HepG2 (cell line): ENCODE results near the gene CPM. TPM values are rescaled to one million over a fixed set of nuclear protein-coding genes. Genes with fewer than 3 reads are reported as not detected.

Experiments
- DDIT3 ChIP-seq: sonication (generic); formaldehyde crosslinking; IDR thresholded peaks from 2 replicates; pipeline ENCODE4 v1.4.0; 2020; ENCODE audit warnings: mild to moderate bottlenecking, missing genetic modification reagents
- FOXA1 ChIP-seq, 2 experiments: fragments of 450-650 bp in 1 of 2; sonication (generic) in 1 of 2; formaldehyde crosslinking in 1 of 2; IDR thresholded peaks; 2 replicates each; pipeline versions ENCODE4 v1.4.0 to v1.6.1; 2016 to 2020; ENCODE audit warnings: missing genetic modification reagents in 1 of 2
- FOXC1 ChIP-seq: sonication (generic); formaldehyde crosslinking; IDR thresholded peaks from 2 replicates; pipeline ENCODE4 v1.8.0; 2022; ENCODE audit warnings: mild to moderate bottlenecking, missing genetic modification reagents, borderline replicate concordance
- FOXP4 ChIP-seq: sonication (generic); formaldehyde crosslinking; IDR thresholded peaks from 2 replicates; pipeline ENCODE4 v1.4.0; 2020; ENCODE audit warnings: missing genetic modification reagents
- GATAD2A ChIP-seq: IDR thresholded peaks from 2 replicates; pipeline ENCODE4 v1.6.1; 2016
- HNF1A ChIP-seq, 2 experiments: sonication (generic) in 1 of 2; formaldehyde crosslinking in 1 of 2; IDR thresholded peaks; 2 replicates each; pipeline versions ENCODE4 v1.4.0 to v1.6.1; 2016 to 2020; ENCODE audit warnings: borderline replicate concordance in 1 of 2, low read depth in 1 of 2, mild to moderate bottlenecking in 1 of 2, missing genetic modification reagents in 1 of 2
- HNF1B ChIP-seq: sonication (generic); formaldehyde crosslinking; IDR thresholded peaks from 2 replicates; pipeline ENCODE4 v1.5.1; 2020; ENCODE audit warnings: mild to moderate bottlenecking, moderate library complexity, missing genetic modification reagents
- KAT8 ChIP-seq: IDR thresholded peaks from 2 replicates; pipeline ENCODE4 v1.6.1; 2016; ENCODE audit warnings: missing genetic modification reagents, missing compliant biosample characterization
- MED1 ChIP-seq: sonication (generic); formaldehyde crosslinking; IDR thresholded peaks from 2 replicates; pipeline ENCODE4 v1.4.0; 2020; ENCODE audit warnings: missing genetic modification reagents
- NFE2L1 ChIP-seq: sonication (generic); formaldehyde crosslinking; IDR thresholded peaks from 2 replicates; pipeline ENCODE4 v1.4.0; 2020; ENCODE audit warnings: missing genetic modification reagents, mild to moderate bottlenecking, borderline replicate concordance
- POLR2AphosphoS5 ChIP-seq: IDR thresholded peaks from 2 replicates; pipeline ENCODE4 v1.6.1; 2012; ENCODE audit warnings: low read depth, low read length
- REPIN1 ChIP-seq: sonication (generic); formaldehyde crosslinking; IDR thresholded peaks from 2 replicates; pipeline ENCODE4 v1.8.0; 2022; ENCODE audit warnings: missing genetic modification reagents, low read depth, mild to moderate bottlenecking, borderline replicate concordance
- SALL1 ChIP-seq: sonication (generic); formaldehyde crosslinking; IDR thresholded peaks from 2 replicates; pipeline ENCODE4 v1.8.0; 2022; ENCODE audit warnings: mild to moderate bottlenecking, missing genetic modification reagents
- SNAPC5 ChIP-seq: sonication (generic); formaldehyde crosslinking; IDR thresholded peaks from 2 replicates; pipeline ENCODE4 v1.8.1; 2023; ENCODE audit warnings: mild to moderate bottlenecking, missing genetic modification reagents, borderline replicate concordance
- SP1 ChIP-seq, 2 experiments: fragments of 450-650 bp in 1 of 2; sonication (generic) in 1 of 2; formaldehyde crosslinking in 1 of 2; IDR thresholded peaks; 2 replicates each; pipeline versions ENCODE4 v1.4.0 to v1.6.1; 2016 to 2020; ENCODE audit warnings: missing genetic modification reagents in 1 of 2
- STAG1 ChIP-seq: sonication (generic); formaldehyde crosslinking; IDR thresholded peaks from 2 replicates; pipeline ENCODE4 v1.4.0; 2020; ENCODE audit warnings: missing genetic modification reagents
- ZBTB10 ChIP-seq: sonication (generic); formaldehyde crosslinking; IDR thresholded peaks from 2 replicates; pipeline ENCODE4 v1.4.0; 2020; ENCODE audit warnings: missing genetic modification reagents, borderline replicate concordance
- ZNF652 ChIP-seq: IDR thresholded peaks from 2 replicates; pipeline ENCODE4 v1.6.1; 2016; ENCODE audit warnings: low read depth, borderline replicate concordance
- polyA plus RNA-seq, 8 experiments: library from polyadenylated mRNA; depleted of rRNA in 3 of 8; stranded (reverse) in 7 of 8; unstranded in 1 of 8; fragments of >200 nt; fragmentation: Illumina TruSeq in 4 of 8; extraction: Trizol in 4 of 8; gene quantifications; 2 replicates each; pipeline versions ENCODE4 v1.2.1 to v1.2.3, GENCODE V29; 2011 to 2016; ENCODE audit warnings: low read depth in 4 of 8, missing spikeins in 1 of 8, mixed read lengths in 1 of 8; ENCODE audit not compliant: insufficient read depth in 1 of 8
- total RNA-seq, 5 experiments: library from RNA; depleted of rRNA; stranded (reverse); fragments of >200 nt; fragmentation: Illumina TruSeq; extraction: Trizol; gene quantifications; 2 replicates each; pipeline ENCODE4 v1.2.3, GENCODE V29; 2016; ENCODE audit warnings: low read depth in 1 of 5

Gene CPM
- total and polyA plus RNA-seq, 2 of the 13 experiments (the other 11 are each of a cell fraction or from before 2014, with no cell fraction given) = not detected

- TF ChIP-seq SNAPC5 (CRISPR knock-in tag) (no peak), REPIN1 (CRISPR knock-in tag) (no peak), HNF1A (IDR thresholded peaks at IDR 0.05; ENCODE audit: low read depth) (peak; percentile 50; the same call in 1 of the 2 replicates), HNF1A (CRISPR knock-in tag; IDR thresholded peaks at IDR 0.05; ENCODE audit: borderline replicate concordance) (no peak), FOXA1 (IDR thresholded peaks at IDR 0.05) (no peak), FOXA1 (CRISPR knock-in tag; IDR thresholded peaks at IDR 0.05) (0 out of 2 replicates have a peak, but pooled peaks have one; percentile 4), ZBTB10 (CRISPR knock-in tag) (no peak), ZNF652 (CRISPR knock-in tag) (no peak), MED1 (CRISPR knock-in tag) (0 out of 2 replicates have a peak, but pooled peaks have one; percentile 13), KAT8 (no peak), SP1 (IDR thresholded peaks at IDR 0.05) (no peak), SP1 (CRISPR knock-in tag; IDR thresholded peaks at IDR 0.05) (no peak), NFE2L1 (CRISPR knock-in tag) (no peak), SALL1 (CRISPR knock-in tag) (peak; percentile 30; the same call in 1 of the 2 replicates), POLR2AphosphoS5 (no peak), STAG1 (peak; percentile 80), HNF1B (CRISPR knock-in tag) (peak; percentile 65; the same call in 1 of the 2 replicates), GATAD2A (CRISPR knock-in tag) (no peak), DDIT3 (CRISPR knock-in tag) (no peak), FOXP4 (CRISPR knock-in tag) (no peak), FOXC1 (CRISPR knock-in tag) (no peak)
These were observed 33.7 kb downstream of the CPM start (continued) for GRCh38 chr12:68899251-68899771.
